Hepatic stellate cell (primary cell): ENCODE data around the gene RNASE4.
A peak's percentile ranks its signal among the peaks of the same experiment; 100 is the strongest.

Source experiments
- DNase-seq: peaks from one replicate; pipeline ENCODE4 v3.0.0; 2011; ENCODE audit warnings: low spot score

The RNASE4 gene

DNA sequence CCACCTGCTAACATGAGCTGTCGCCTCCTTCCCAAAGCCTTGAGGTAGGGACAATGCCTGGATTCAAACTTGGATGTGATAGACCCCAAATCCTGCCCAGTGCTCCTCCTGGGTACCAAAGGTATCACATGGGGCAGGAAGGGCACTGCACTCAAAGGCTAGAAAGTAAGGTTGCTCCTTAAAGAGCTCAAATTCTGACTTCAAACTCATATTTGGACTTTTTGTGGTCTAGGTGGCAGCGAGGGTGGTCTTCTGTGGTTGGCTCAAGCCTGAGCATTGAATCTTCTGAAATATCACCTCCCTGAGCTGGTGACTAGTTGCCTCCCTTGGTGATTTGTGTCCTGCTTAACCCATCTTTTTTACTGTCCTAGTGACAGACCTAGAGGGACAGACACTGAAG lies 8.3 kb upstream of the RNASE4 start:
- DNase-seq, result no peak

DNA sequence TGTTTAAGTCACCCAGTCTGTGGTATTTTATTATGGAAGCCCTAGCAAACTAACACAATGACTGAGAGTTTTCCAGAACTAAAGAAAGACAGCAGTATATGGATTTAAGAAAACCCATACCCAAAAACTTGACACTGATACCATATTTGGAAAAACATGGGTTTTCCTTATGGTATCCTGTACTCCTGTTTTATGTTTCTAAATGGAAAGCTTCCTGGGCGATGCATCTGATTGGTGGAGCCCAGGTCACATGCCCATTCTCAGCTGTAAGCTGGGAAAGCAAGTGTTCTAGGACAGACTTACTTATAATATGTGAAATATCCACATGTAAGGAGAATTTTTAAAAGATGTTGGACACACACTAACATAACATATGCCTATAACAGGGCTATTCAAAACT lies 4.5 kb upstream of the RNASE4 start:
- DNase-seq, result peak; percentile 37

DNA sequence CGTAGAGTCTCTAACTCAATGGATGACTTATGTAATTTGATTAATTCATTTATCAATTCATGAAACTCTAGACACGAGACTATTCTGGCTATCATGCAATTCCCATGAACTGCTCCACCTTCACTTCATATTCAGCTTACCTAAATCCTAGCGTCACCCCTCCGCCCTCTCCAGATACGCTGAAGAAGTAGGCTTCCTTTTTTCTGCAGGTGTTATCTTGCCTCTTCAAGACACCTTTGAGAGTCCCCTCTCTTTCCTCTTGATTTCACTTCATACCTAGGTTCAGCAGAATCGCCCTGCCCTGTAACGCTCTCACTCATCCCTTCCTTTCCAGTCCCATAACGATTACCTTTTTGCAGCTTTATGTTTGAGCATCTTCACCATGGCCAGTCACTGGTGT lies 4.0 kb upstream of the RNASE4 start:
- no peak for DNase-seq

DNA sequence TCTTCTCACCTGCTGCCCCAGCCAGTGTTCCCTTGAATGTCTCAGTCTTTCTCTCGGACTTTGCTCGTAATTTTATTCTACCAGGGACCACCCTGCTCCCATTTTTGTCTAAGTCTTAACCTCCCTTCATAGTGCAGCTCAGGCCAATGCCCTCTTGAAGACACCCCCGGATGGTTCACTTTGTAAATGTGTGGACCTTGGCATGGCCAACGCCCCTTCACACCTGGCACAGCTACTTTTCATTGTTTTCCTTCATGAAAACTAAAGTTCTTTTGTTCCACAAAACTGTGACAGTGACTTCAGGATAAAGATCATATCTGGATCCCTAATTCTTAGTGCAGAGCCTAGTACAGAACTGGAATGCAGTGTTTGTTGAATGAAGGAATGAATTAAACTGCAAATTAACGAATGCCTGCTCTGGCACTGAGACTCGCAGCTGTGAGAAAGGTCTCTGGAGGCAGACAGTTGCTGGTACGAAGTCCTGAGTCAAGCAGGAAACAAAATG lies 3.5 kb upstream of the RNASE4 start:
- peak; percentile 67 for DNase-seq

DNA sequence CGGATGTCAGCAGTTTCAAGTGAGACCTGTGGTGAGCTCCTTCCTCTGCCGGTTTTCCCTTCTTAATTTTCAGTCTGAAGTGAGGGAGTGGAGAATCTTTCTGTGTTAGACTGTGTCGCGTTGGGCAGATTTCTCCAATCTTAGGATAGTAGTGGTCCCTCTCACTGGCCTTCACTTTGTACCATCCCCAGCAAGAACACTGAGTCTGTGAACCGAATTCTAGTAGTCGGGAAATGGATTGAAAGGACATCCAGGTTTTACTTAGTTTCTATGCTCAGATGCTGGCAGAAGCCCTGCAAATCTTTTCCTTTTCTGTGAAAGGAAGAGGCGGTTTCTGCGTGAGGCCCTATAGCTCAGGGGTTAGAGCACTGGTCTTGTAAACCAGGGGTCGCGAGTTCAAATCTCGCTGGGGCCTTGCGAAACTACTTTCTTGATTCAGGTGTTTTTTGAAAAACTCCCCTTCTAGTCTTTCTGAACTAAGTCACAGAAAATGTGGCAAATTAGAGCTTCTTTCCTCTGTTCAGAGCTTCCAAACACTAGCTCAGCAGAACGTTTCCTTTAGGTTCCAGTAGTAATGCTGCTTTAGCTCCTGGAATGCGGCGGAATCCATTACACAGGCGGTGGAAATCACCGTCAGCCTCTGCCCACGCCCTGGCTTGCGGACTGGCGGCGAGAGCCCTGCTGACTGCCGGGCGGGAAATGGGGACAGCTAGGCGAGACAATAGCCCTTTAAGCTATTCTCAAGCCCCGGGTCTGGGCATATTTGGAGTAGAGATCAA lies 2.8 kb upstream of the RNASE4 start:
- DNase-seq, result peak; percentile 58

DNA sequence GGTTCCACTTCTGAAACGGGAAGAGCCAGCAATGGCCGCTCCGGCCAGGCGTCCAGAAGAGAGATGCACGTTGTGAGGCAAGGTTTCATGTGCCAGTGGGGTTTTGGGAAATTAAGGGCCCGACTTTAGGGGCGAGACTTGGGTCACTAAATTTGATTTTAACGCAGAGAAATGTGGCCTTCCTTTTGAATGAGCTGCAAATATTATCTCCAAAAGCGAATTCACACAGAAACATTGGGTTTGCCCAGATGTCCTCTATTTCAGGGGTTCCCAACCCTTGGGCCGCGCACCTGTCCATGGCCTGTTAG lies 2.3 kb upstream of the RNASE4 start:
- no peak for DNase-seq

DNA sequence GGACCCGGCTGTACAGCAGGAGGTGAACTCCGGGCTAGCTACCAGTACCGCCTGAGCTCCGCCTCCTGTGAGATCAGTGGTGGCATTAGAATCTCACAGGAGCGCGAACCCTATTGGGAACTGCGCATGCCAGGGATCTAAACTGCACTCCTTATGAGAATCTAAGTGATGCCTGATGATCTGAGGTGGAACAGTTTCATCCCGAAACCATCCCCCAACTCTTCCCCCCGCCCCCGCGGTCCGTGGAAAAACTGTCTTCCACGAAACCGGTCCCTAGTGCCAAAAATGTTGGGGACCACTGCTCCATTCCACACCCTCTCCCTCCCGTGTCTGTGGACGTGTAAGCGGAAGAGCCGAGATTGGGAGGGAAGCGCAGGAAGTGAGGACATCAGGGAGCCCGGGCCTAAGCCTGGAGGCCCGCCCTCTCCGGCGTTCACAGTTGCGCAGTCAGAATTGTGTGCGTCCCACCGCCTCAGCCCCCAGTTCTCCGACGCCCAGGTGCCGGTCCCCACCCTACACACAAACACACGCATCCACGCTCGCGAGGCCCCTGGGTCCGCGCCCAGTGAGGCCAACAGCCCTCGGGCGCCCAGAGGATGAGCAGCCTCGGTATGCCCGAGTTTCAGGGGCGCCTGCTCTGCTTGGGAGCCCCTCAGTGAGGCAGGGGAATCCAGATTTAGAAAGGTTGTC lies 1.8 kb upstream of the RNASE4 start:
- peak; percentile 88 for DNase-seq

DNA sequence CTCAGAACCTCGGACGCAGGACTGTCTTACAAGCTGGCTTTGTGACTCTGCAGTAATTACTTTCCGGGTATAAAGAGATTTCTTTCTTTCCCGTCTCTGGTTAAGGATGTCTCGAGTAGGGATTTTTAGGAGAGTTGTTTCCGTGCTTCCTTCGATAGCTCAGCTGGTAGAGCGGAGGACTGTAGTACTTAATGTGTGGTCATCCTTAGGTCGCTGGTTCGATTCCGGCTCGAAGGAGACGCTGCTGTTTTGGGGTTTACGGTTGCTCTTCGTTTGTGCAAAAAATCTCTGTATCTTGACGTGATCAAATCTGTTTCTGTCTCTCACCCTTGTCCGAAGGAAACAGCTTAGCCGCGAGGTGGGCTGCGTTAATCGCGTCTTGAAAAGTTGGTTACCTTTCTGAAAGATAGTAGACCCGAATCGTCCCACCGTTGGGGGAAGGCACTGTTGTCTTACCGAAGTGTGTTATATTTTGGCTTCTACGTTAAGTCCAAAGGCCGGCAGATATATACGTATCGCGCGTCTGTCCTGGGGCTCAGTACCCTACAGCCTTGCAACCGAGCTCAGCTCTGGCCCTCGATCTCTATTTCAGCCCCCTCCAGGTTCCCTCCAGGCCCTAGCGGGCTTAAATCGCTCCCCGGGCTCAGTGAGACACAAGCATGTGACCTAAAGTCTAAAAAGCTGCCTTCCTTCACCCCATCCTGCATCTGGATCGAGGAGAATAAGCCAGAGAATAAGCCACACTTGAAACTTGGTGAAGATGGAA lies 1.1 kb upstream of the RNASE4 start:
- peak; percentile 66 for DNase-seq

DNA sequence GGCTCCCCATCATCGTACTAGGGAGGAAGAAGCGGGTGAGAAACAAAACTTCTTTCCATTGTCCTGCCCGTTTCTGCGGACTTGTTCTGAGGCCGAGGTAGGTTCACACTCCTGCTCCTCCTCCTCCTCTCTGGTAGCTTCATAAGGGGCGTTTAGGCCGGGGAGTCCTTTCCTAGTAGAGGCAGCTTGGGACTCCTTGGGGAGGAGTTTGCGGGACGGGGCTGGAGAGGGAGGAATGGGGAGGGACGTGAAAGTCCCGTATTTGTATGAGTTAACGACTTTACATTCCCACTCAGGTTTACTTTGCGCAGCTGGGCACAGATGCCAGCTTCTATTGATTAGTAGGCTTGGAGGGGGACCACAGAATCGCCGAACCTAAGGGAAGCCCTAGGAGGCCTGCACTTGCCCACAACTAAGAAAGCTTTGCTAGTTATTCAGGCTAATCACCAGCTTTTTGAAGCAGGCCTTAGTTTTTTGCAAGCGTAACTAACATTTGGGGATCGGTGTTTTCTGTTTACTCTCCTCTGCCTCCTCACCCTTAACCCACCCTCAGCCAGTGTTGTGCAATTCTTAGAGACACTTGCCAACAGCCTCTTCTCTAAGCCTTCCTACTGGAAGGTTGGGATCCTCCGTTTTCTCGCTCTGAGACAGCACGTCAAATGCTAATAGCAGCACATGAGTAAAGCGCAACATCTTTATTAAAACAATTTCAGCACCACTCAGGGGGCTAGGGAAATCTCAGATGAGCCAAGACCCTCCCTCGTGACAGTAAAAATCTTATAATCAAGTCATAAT lies 499 bp downstream of the RNASE4 start:
- peak; percentile 47 for DNase-seq

DNA sequence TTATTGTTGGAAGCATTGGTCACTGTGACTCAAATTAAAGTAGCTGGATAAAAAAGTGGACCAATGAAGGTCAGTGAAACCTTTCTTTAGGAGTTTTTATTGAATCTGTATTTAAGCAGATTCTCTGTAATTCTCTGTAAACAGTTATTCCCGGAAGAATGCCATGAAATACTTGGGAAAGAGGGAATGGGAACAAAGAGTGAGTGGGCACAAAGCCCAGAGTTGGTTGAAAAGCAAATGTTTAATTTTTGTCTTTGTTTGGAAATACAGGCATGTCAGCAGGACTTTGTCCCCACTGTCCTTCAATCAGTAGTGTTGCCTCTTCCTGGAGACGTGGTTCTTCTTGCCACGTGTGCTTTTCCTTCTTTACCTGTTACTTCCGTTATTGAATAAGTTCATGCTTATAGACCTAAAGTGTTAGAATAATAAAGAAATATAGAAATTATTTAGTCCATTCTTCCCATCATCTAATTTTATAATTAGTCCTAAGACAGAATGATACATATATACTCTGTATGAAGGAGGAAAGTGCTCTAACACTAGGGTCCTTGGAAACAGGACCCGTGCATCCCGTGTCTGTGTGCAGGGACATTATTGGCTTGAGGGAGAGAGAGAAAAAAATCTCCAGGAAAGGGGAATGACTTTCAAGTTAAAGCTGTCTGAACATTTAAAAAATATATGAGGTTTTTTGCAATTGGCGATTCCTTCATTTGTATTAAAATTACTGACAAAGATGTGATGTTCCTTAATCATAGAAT lies 2.2 kb downstream of the RNASE4 start:
- no peak for DNase-seq

DNA sequence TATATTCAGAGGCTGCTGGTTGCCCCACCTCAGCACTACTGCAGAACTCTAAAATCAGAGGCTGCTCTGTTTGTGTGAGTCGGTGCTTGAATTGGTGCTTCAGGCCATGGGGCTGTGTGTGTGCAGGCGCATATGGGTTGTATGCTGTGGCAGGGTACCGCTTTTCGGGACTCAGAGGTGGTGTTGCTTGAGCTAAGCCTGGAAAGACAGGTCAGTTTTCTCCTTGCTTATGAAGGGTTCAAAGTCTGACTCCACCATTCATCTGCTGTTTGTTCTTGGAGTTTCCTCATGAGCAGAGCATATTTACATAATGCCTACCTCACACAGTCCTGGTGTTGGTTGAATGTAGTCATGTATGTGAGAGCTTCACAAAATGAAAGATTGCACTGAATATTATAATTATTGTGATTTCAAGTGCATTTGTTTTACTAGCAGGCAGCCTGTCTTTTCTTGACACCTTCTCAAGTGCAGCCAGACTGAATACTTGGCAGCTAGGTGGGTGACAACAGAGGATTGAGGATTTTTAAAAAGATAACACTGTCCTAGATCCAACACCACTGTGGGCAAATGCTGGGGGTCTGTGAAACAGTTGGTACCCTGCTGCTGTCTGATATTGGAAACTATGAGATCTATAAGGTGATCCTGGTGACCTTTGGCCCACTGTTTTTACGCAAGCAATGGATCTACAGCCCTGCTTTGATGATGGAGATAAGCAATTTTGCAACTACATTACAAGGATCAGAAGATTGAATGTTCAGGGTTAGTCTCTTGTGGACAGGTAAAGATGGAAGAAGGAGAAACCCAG lies 3.2 kb downstream of the RNASE4 start:
- no peak for DNase-seq

DNA sequence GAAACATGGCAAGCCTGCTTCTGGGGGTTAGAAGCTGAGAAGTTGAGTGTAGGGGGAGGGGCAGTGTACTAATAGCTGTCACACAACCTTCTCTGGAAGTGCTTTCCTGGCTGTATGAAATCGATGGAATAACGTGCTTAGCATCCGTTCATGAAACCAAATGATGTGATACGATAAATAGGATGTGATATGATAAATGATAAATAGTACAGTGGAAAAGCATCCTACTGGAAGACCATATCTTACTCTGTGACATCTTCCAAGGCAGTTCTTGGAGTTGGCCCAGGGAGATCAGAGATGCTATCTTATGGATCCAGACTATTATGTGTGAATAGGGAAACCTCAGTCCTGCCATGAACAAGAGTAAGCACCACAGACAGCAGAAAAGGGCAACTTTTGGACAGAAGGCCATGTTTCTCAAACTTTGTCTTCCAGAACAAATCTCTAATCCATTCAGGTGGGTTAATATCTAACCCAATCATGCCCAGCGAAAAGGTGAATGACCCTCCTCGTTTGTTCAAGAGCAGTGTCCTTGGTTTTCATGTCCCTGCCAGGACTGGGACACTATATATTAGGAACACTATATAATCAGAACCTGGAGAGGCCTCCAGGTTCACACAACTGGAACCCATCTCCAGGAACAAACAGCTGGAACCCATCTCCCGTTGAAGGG lies 3.9 kb downstream of the RNASE4 start, which contains the start of gene ANG:
Gene ANG (plus strand): TSS at position 598 of the 673 bp plus-strand sequence. CDS start 4,801 bp downstream, outside the sequence.
- no peak for DNase-seq

DNA sequence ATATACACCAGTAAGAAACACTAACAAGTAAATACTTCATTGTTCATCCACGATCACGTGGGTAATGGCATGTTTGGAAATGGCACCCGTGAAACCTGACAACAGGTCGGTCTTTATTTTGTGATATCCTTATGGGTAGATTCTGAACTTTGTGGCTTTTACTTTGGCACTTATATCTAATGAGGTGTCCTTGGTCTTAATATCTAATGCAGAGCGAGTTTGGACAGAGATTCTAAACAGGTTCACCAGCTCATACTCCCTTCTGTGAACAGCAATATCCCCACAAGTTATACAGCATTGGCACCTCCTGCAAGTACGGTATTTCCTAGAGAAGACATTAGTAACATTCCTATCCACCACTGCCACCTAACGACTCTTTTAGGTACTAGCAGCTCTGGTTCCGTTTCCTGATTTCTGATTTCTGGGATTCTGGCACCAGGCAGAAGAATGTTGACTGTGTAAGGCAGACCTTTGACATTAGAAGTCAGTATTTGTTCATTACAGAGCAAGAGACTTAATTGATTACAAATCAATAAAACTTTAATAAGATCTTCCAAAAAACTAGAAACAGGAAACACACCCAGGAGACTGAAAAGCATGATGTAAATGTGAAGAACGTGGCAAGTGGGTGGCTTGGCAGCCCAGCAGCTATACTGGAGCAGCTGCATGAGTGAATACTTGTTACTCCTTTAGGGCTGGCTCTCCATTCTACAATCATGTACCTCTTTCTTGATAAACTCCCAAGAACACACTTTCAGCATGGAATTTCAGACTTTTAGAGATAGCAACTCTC lies 6.7 kb downstream of the RNASE4 start:
- DNase-seq, result peak; percentile 72

DNA sequence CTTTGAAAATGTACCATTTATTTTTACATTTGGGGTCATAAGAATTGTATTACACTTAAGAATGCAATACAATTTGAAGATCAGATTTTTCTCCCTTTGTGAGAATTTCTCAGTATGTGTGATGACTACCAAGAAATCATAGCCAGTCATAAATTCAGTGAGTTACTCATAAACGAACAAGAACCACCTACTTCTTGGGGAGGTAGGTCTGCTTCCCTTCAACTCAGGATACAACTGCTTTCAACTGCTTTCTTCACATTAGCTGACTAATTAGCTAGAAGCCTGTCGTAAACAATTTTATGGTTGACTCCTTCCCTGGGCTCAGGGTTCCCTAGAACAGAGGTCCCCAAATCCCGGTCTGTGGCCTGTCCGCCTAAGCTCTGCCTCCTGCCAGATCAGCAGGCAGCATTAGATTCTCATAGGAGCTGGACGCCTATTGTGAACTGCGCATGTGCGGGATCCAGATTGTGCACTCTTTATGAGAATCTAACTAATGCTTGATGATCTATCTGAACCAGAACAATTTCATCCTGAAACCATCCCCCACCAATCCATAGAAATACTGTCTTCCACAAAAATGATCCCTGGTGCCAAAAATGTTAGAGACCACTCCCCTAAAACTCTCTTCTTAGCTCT lies 7.9 kb downstream of the RNASE4 start:
- DNase-seq, result no peak

DNA sequence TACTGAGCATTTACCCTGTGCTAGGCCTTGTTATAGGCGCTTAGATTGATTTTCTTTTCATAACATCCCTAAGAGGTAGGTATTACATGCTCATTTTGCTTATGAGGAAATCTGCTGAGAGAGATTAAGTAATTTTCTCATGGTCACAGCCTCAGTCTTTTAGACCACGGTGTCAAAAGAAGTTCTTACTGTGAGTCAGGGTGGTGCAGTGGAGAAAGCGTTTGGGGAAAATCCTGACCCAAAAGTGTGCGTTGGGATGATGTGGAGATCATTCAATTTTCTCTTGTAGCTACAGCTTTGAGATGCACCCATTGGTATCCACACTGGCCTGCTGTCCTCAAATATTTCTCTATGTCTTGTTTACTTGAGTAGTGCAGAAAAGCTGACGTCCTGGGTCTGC lies 12.4 kb downstream of the RNASE4 start:
- no peak for DNase-seq

DNA sequence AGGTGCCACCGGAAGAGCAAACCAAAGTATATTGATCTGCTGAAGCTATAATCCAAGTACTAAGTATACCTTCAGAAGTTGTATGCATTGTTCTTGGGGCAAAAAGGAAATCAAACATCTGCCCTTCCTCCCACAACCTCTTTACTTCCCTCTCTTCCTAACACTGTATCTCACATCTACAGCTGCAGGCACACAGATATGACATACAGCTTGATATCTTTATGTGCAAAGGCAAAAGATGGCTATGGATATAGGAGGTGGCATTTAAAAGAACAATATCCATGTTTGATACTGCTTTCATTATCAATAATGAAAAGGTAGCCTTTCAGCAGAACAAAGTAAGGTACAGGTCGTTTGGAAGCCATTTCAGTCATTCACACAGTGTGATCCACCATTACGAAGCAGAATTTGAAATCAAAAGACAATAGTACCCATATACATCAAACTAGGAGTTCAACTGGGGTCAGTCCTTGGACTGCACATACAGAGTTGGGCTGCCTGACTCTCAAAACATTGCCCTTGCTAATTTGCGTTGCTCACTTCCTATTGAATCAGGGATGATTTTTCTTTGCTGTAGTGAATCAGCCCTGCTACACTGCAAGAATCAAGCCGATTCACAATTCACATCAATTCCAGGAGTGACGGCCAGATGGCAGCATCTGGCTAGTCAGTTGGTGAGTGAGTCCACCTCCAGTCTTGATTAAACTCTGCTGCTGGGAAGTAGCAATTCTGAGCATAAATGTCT lies 13.1 kb downstream of the RNASE4 start:
- peak; percentile 71 for DNase-seq

DNA sequence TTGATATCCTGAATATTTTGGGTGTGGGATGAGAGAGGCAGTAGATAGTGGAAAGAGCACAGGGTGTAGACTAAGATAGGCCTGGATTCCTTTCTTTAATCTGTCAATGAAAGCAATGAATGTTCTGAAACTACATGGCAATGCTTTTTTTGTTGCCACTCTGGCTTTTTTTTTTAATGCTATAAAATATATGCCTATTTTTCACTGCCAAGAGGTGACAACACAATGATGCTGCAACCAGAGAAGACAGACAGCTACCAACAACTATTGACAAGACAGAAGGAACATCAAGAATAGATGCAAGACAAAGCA lies 13.6 kb downstream of the RNASE4 start:
- DNase-seq, result no peak

DNA sequence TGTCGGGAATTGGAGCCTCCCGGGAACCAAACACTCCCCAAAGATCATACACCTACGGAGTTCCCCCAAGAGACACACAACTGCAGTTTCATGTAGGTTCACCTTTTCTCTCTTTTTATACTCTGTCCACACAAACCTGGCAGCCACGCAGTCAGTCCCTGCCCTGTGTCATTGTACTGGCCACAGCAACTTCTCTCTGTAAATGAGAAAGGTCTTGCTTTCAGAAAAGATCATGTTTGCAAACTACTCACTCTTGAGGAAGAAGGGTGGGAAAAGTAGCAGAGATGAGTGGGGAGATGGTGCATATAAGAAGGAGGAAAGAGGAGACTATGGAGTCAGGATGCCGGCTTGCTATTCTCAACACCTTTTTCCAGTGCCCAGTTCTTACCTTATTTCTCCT lies 14.6 kb downstream of the RNASE4 start:
- DNase-seq, result no peak
